OCI-LY3 (cell line): ENCODE results near the gene DRC1.

Experiments
- H2AFZ ChIP-seq: fragments of 200-600, 300-600 bp; shearing (Covaris generic); 2 replicates; pipeline ENCODE4 v1.6.0; 2014; ENCODE audit warnings: antibody characterized with exemption, low read depth, low read length
- H3K27ac ChIP-seq: fragments of 200-600, 300-600 bp; sonication (generic); 2 replicates; pipeline ENCODE4 v1.5.1; 2014; ENCODE audit warnings: mild to moderate bottlenecking, low read length, moderate library complexity, mixed read lengths
- H3K27me3 ChIP-seq: fragments of 200-600, 300-600 bp; sonication (generic); 2 replicates; pipeline ENCODE4 v1.6.1; 2014; ENCODE audit warnings: low read depth, low read length, mixed read lengths
- H3K36me3 ChIP-seq: fragments of 200-600, 300-600 bp; sonication (generic); replicated peaks from 2 replicates; pipeline ENCODE3; 2014; ENCODE audit warnings: low read depth, low read length, mixed read lengths
- H3K4me1 ChIP-seq: fragments of 300-600, 200-600 bp; sonication (generic); 2 replicates; pipeline ENCODE4 v1.6.1; 2014; ENCODE audit warnings: low read length, mixed read lengths
- H3K4me2 ChIP-seq: fragments of 200-600, 300-600 bp; sonication (generic); 2 replicates; pipeline ENCODE4 v1.6.1; 2014; ENCODE audit warnings: low read length, mixed read lengths
- H3K4me3 ChIP-seq: fragments of 300-600, 200-600 bp; sonication (generic); 2 replicates; pipeline ENCODE4 v1.5.1; 2014; ENCODE audit warnings: antibody characterized with exemption, mild to moderate bottlenecking, low read length, moderate library complexity
- H3K79me2 ChIP-seq: fragments of 300-600, 200-600 bp; shearing (Covaris generic); 2 replicates; pipeline ENCODE4 v1.6.1; 2014; ENCODE audit warnings: mild to moderate bottlenecking, low read length, mixed read lengths
- H3K9ac ChIP-seq: fragments of 300-600, 200-600 bp; shearing (Covaris generic); 2 replicates; pipeline ENCODE4 v1.6.0; 2014; ENCODE audit warnings: mild to moderate bottlenecking, low read length, moderate library complexity
- H3K9me3 ChIP-seq: fragments of 200-600, 300-600 bp; shearing (Covaris generic); 2 replicates; pipeline ENCODE4 v1.6.1; 2014; ENCODE audit warnings: low read length, mixed read lengths; ENCODE audit not compliant: insufficient read depth
- H4K20me1 ChIP-seq: fragments of 200-600, 300-600 bp; sonication (generic); 2 replicates; pipeline ENCODE4 v1.6.1; 2016; ENCODE audit warnings: low read length, mixed read lengths; ENCODE audit not compliant: insufficient read depth
- EZH2phosphoT487 ChIP-seq: fragments of 200-600 bp; shearing (Covaris generic); IDR thresholded peaks from 2 replicates; pipeline ENCODE4 v1.6.1; 2018; ENCODE audit warnings: antibody characterized with exemption, mixed run types, low read depth
- TF ChIP-seq, protein P1 (sequence below): fragments of 200-600, 300-600 bp; sonication (generic); IDR thresholded peaks from 2 replicates; pipeline ENCODE4 v1.5.1; 2014; ENCODE audit warnings: antibody characterized with exemption, low read length, low read depth

The DRC1 gene

DNA sequence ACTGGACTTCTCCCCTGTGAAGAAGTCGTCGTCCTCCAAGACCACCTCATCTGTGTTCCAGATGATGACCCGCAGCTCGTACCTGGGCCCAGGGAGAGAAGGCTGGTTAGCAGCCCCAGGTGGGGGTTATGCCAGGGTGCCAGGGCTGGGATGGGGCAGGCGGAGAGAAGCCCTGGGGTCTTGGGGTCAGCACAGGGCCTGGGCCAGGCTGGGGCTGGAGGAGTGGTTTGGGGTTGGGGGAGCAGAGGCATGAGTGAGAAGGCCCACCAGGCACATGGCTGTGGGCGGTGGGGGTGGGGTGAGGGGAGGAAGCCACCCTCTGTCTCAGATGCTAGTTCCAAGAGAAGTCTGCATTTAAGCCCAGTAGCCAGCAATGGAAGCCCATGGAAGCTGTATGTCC lies 60.4 kb downstream of the DRC1 start:
- no peak overlapping the region for H3K4me3 ChIP-seq
- H2AFZ ChIP-seq = no peak overlapping the region
- no peaks in the 10 kb centered on the region for H3K79me2 ChIP-seq
- H4K20me1 ChIP-seq = no peaks in the 10 kb centered on the region
- no peak overlapping the region for H3K4me2 ChIP-seq
- no peak overlapping the region for H3K9ac ChIP-seq
- H3K27me3 ChIP-seq = no peaks in the 10 kb centered on the region
- 0 out of 2 replicates have a peak, but pooled peaks cover 3% of the 10 kb centered on the region for H3K4me1 ChIP-seq
- no peak overlapping the region for H3K27ac ChIP-seq
- H3K9me3 ChIP-seq = no peaks in the 10 kb centered on the region
- no peaks in the 10 kb centered on the region for H3K36me3 ChIP-seq
- TF ChIP-seq EZH2phosphoT487 = no peak
- TF ChIP-seq, protein P1, sequence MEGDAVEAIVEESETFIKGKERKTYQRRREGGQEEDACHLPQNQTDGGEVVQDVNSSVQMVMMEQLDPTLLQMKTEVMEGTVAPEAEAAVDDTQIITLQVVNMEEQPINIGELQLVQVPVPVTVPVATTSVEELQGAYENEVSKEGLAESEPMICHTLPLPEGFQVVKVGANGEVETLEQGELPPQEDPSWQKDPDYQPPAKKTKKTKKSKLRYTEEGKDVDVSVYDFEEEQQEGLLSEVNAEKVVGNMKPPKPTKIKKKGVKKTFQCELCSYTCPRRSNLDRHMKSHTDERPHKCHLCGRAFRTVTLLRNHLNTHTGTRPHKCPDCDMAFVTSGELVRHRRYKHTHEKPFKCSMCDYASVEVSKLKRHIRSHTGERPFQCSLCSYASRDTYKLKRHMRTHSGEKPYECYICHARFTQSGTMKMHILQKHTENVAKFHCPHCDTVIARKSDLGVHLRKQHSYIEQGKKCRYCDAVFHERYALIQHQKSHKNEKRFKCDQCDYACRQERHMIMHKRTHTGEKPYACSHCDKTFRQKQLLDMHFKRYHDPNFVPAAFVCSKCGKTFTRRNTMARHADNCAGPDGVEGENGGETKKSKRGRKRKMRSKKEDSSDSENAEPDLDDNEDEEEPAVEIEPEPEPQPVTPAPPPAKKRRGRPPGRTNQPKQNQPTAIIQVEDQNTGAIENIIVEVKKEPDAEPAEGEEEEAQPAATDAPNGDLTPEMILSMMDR = no peak

DNA sequence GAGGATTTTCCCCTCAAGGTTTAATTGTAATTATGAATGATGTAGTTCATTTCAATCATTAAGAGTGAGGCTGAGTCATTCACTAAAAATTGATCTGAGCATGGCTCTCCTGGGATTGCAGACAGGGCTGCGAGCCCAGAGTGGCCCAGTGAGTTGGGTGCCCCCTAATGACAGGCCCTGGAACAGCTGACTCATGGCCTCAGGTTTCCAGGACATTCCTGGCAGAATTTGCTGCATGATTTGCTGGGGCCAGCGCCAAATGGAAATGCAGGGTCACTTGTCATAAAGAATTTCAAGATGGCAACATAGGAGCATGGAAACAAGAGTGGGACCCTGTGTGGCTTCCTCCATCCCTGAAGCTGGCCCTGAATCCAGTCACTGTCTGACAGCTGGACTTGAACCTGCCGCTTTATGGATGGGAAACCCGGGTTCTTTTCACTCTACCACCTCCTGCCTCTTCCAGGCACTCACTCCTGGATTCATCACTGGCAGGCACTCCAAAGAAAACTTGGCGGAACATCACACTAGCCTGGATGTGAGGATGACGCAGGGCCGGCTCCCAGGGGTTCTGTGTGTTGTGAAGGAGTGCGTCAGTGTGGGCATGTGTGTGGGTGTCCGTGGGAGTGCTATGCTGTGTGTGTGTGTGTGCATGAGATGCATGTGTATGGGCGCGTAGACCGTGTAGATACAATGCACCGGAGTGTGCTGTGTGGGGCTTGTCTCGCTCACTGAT lies 61.0 kb downstream of the DRC1 start:
- 0 out of 2 replicates have a peak, but pooled peaks cover 3% of the 10 kb centered on the region for H3K4me1 ChIP-seq
- H3K9ac ChIP-seq = no peak overlapping the region
- H4K20me1 ChIP-seq = no peaks in the 10 kb centered on the region
- no peak overlapping the region for H3K4me2 ChIP-seq
- TF ChIP-seq, protein P1 = peak; percentile 69
- TF ChIP-seq EZH2phosphoT487 = no peak
- no peak overlapping the region for H3K27ac ChIP-seq
- H2AFZ ChIP-seq = no peak overlapping the region
- no peaks in the 10 kb centered on the region for H3K79me2 ChIP-seq
- H3K27me3 ChIP-seq = no peaks in the 10 kb centered on the region
- H3K9me3 ChIP-seq = no peaks in the 10 kb centered on the region
- H3K36me3 ChIP-seq = no peaks in the 10 kb centered on the region
- no peak overlapping the region for H3K4me3 ChIP-seq

GRCh38 chr2:26463244-26464192 lies 61.8 kb downstream of the DRC1 start:
- no peaks in the 10 kb centered on the region for H3K79me2 ChIP-seq
- no peaks in the 10 kb centered on the region for H3K9me3 ChIP-seq
- TF ChIP-seq EZH2phosphoT487 = no peak
- TF ChIP-seq, protein P1 = no peak
- H3K4me2 ChIP-seq = no peak overlapping the region
- H3K27me3 ChIP-seq = no peaks in the 10 kb centered on the region
- H2AFZ ChIP-seq = no peak overlapping the region
- no peaks in the 10 kb centered on the region for H4K20me1 ChIP-seq
- H3K4me1 ChIP-seq = 0 out of 2 replicates have a peak, but pooled peaks cover 3% of the 10 kb centered on the region
- H3K36me3 ChIP-seq = no peaks in the 10 kb centered on the region
- H3K27ac ChIP-seq = no peak overlapping the region
- H3K9ac ChIP-seq = no peak overlapping the region
- H3K4me3 ChIP-seq = no peak overlapping the region
